ENCODE data around the gene XPNPEP1. TPM values are rescaled to one million over a fixed set of nuclear protein-coding genes. Genes with fewer than 3 reads are reported as not detected.

XPNPEP1 gene
- total and polyA plus RNA-seq, 3 experiments from 2014 or later, result 29.7 to 56.1 (median 50.2) TPM

DNA sequence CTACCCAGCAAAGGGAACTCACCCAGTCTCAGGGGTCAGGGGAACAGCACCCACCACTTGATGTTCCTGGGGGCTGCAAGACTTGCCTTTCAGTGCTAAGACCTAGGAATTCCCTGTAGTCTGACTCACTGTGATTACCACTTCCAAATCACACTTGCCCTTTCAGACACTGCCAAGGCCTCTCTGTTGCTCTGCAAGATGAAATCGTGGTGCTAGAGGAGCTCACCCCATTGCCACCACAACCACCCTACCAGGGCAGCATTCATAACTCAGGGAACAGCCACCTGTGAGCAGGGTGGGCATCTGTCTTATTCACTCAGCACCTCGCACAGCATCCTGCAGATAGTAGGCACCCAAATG lies 36.5 kb downstream of the XPNPEP1 start:
- no peak overlapping the region for H3K4me3 Mint-ChIP-seq
- H3K27ac ChIP-seq (ENCODE audit: low read depth, low read length), result no peak overlapping the region
- peaks cover 42% of the 10 kb centered on the region for H3K36me3 ChIP-seq (ENCODE audit: insufficient read depth, low read length)
- H3K4me3 ChIP-seq (ENCODE audit: low read length), result no peak overlapping the region
- ChIA-PET CTCF (interaction anchor here (1.0 kb wide), 1 partner anchor 10 kb away, joined by 3 read pairs; no protein-coding TSS in a partner anchor), POLR2A (no interaction called here)
- H3K4me1 ChIP-seq (ENCODE audit: insufficient read depth, low read length), result no peaks in the 10 kb centered on the region
- H3K27me3 ChIP-seq (ENCODE audit: insufficient read depth, low read length, poor library complexity, severe bottlenecking), result no peaks in the 10 kb centered on the region
- peaks cover 18 to 31% (median 29%) of the 10 kb centered on the region in 3 donors for H3K4me1 Mint-ChIP-seq
- DNase-seq, result no peak
- no peaks in the 10 kb centered on the region for H3K9me3 Mint-ChIP-seq
- no peaks in the 10 kb centered on the region for H3K9me3 ChIP-seq (ENCODE audit: low read length)
- peak overlapping the region in 5 of 8 donors; percentile 42 to 72 (median 55) for H3K27ac Mint-ChIP-seq
- peaks cover 0 to 93% (median 26%) of the 10 kb centered on the region in 3 donors for H3K36me3 Mint-ChIP-seq
- no peaks in the 10 kb centered on the region for H3K27me3 Mint-ChIP-seq

DNA sequence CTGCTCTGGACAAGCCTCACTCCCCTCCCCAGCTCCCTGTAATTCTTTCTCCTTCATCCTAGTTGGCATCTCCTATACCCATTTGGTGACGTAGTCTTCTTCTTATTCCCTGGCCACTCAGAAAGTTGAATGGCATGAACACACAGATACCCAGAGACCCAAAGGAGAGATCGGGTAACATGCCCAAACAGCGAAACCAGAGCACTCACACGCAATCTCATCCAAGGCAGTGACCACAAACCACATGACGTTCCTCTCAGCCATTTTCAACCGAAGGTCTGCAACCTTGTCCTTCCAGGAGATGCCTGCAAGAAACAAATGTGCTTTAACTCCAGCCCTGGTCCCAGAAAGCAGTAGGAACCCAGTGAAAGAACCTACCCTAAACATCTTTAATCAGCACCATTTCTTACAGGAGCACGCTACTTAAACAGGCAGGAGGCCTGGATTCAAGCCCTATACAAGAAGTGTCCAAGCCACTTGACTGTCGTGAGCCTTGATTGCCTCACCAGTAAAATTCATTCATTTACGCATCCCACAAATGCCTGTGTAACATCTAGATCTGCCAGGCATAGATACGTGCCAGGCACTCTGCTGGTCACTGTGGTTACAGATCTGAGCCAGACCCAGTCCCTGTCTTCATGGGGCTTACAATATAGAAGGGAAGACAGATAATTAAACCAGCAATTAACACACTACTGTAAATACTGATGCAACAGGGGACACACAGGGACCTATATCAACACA lies 37.1 kb downstream of the XPNPEP1 start:
- Histone ChIP-seq H3K36me3 (ENCODE audit: insufficient read depth, low read length) (peaks cover 42% of the 10 kb centered on the region), H3K4me1 (ENCODE audit: insufficient read depth, low read length) (no peaks in the 10 kb centered on the region), H3K9me3 (ENCODE audit: low read length) (no peaks in the 10 kb centered on the region), H3K27me3 (ENCODE audit: insufficient read depth, low read length, poor library complexity, severe bottlenecking) (no peaks in the 10 kb centered on the region), H3K27ac (ENCODE audit: low read depth, low read length) (no peak overlapping the region), H3K4me3 (ENCODE audit: low read length) (no peak overlapping the region)
- Mint-ChIP-seq H3K9me3 (no peaks in the 10 kb centered on the region), H3K36me3 (peaks cover 0 to 93% (median 22%) of the 10 kb centered on the region in 3 donors), H3K27me3 (no peaks in the 10 kb centered on the region), H3K4me1 (peaks cover 16 to 29% (median 25%) of the 10 kb centered on the region in 3 donors), H3K27ac (peak overlapping the region in 6 of 8 donors; percentile 18 to 83 (median 58)), H3K4me3 (no peak overlapping the region)
- no peak for DNase-seq
- CTCF ChIA-PET, result interaction anchor here (1.0 kb wide), 1 partner anchor 10 kb away, joined by 3 read pairs; no protein-coding TSS in a partner anchor
- POLR2A ChIA-PET, result no interaction called here

- CTCF ChIA-PET, result interaction anchor here (0.6 to 2.5 kb wide), 53 partner anchors 8 to 660 kb away, joined by 3 to 22 read pairs (median 4); partner anchors contain the start of gene ADD3
- Mint-ChIP-seq H3K36me3 (peaks cover 5 to 90% (median 22%) of the 10 kb centered on the region in 3 donors), H3K9me3 (no peaks in the 10 kb centered on the region), H3K4me1 (peaks cover 7 to 14% (median 13%) of the 10 kb centered on the region in 3 donors), H3K27me3 (no peaks in the 10 kb centered on the region), H3K27ac (peak overlapping the region in 5 of 8 donors; percentile 3 to 63 (median 26)), H3K4me3 (no peak overlapping the region)
- no peaks in the 10 kb centered on the region for H3K27me3 ChIP-seq (ENCODE audit: insufficient read depth, low read length, poor library complexity, severe bottlenecking)
- no peak overlapping the region for H3K4me3 ChIP-seq (ENCODE audit: low read length)
- no peaks in the 10 kb centered on the region for H3K4me1 ChIP-seq (ENCODE audit: insufficient read depth, low read length)
- H3K36me3 ChIP-seq (ENCODE audit: insufficient read depth, low read length), result peaks cover 36% of the 10 kb centered on the region
- POLR2A ChIA-PET, result interaction anchor here (1.2 kb wide), 1 partner anchor 124 kb away, joined by 4 read pairs; the partner anchor contains the start of gene ADD3
- H3K9me3 ChIP-seq (ENCODE audit: low read length), result no peaks in the 10 kb centered on the region
- DNase-seq, result peak; percentile 38 to 68 (median 50)
- H3K27ac ChIP-seq (ENCODE audit: low read depth, low read length), result no peak overlapping the region
Measured at GRCh38 chr10:109883859-109884771, 39.2 kb downstream of the XPNPEP1 start.

GRCh38 chr10:109882251-109883057 lies 40.9 kb downstream of the XPNPEP1 start:
- no peaks in the 10 kb centered on the region for H3K27me3 ChIP-seq (ENCODE audit: insufficient read depth, low read length, poor library complexity, severe bottlenecking)
- H3K4me3 Mint-ChIP-seq, result no peak overlapping the region
- H3K9me3 Mint-ChIP-seq, result no peaks in the 10 kb centered on the region
- H3K9me3 ChIP-seq (ENCODE audit: low read length), result no peaks in the 10 kb centered on the region
- H3K4me1 Mint-ChIP-seq, result peaks cover 7 to 14% (median 13%) of the 10 kb centered on the region in 3 donors
- peak overlapping the region in 3 of 8 donors; percentile 54 to 86 (median 66) for H3K27ac Mint-ChIP-seq
- H3K4me1 ChIP-seq (ENCODE audit: insufficient read depth, low read length), result no peaks in the 10 kb centered on the region
- H3K27ac ChIP-seq (ENCODE audit: low read depth, low read length), result no peak overlapping the region
- peaks cover 5 to 85% (median 22%) of the 10 kb centered on the region in 3 donors for H3K36me3 Mint-ChIP-seq
- H3K36me3 ChIP-seq (ENCODE audit: insufficient read depth, low read length), result peaks cover 36% of the 10 kb centered on the region
- H3K4me3 ChIP-seq (ENCODE audit: low read length), result no peak overlapping the region
- DNase-seq, result no peak
- ChIA-PET CTCF (interaction anchor here (1.0 to 2.5 kb wide), 4 partner anchors 10 to 255 kb away, joined by 3 to 8 read pairs (median 4); no protein-coding TSS in a partner anchor), POLR2A (no interaction called here)
- no peaks in the 10 kb centered on the region for H3K27me3 Mint-ChIP-seq

DNA sequence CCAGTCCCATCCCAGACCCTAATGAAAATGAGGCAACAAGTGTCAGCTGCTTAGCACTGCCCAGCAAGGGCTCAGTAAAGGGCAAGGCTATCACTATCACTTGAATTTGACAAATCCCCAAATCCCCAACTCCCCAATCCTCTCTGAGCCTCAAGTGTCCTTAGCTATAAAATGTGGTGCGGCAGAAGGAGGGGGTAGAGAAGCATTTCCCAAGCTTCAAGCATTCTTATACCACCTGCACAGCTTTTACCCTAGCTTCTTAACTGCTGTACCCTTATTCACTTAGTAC lies 41.6 kb downstream of the XPNPEP1 start:
- H3K36me3 Mint-ChIP-seq, result peaks cover 5 to 85% (median 19%) of the 10 kb centered on the region in 3 donors

GRCh38 chr10:109880886-109881768 lies 42.2 kb downstream of the XPNPEP1 start:
- no peak for DNase-seq
- Histone ChIP-seq H3K36me3 (ENCODE audit: insufficient read depth, low read length) (peaks cover 48% of the 10 kb centered on the region), H3K27ac (ENCODE audit: low read depth, low read length) (no peak overlapping the region), H3K4me3 (ENCODE audit: low read length) (no peak overlapping the region), H3K27me3 (ENCODE audit: insufficient read depth, low read length, poor library complexity, severe bottlenecking) (no peaks in the 10 kb centered on the region), H3K4me1 (ENCODE audit: insufficient read depth, low read length) (no peaks in the 10 kb centered on the region), H3K9me3 (ENCODE audit: low read length) (no peaks in the 10 kb centered on the region)
- peaks cover 5 to 10% (median 7%) of the 10 kb centered on the region in 3 donors for H3K4me1 Mint-ChIP-seq
- H3K27me3 Mint-ChIP-seq, result no peaks in the 10 kb centered on the region
- peak overlapping the region in 3 of 8 donors; percentile 37 to 70 (median 65) for H3K27ac Mint-ChIP-seq
- peaks cover 5 to 85% (median 24%) of the 10 kb centered on the region in 3 donors for H3K36me3 Mint-ChIP-seq
- POLR2A ChIA-PET, result no interaction called here
- CTCF ChIA-PET, result interaction anchor here (0.9 to 1.0 kb wide), 2 partner anchors 29 to 76 kb away, joined by 3 read pairs; no protein-coding TSS in a partner anchor
- no peaks in the 10 kb centered on the region for H3K9me3 Mint-ChIP-seq
- H3K4me3 Mint-ChIP-seq, result no peak overlapping the region

More for the DNA sequence above, 41.6 kb downstream of the XPNPEP1 start:
- H3K9me3 ChIP-seq (ENCODE audit: low read length), result no peaks in the 10 kb centered on the region
- no peaks in the 10 kb centered on the region for H3K27me3 Mint-ChIP-seq
- no peaks in the 10 kb centered on the region for H3K27me3 ChIP-seq (ENCODE audit: insufficient read depth, low read length, poor library complexity, severe bottlenecking)
- no peak overlapping the region for H3K27ac ChIP-seq (ENCODE audit: low read depth, low read length)
- H3K4me1 ChIP-seq (ENCODE audit: insufficient read depth, low read length), result no peaks in the 10 kb centered on the region
- no peak overlapping the region for H3K4me3 Mint-ChIP-seq
- H3K9me3 Mint-ChIP-seq, result no peaks in the 10 kb centered on the region
- H3K36me3 ChIP-seq (ENCODE audit: insufficient read depth, low read length), result peaks cover 42% of the 10 kb centered on the region
- H3K27ac Mint-ChIP-seq, result no peak overlapping the region
- peaks cover 7 to 14% (median 11%) of the 10 kb centered on the region in 3 donors for H3K4me1 Mint-ChIP-seq
- CTCF ChIA-PET, result interaction anchor here (0.9 to 1.3 kb wide), 3 partner anchors 9 to 75 kb away, joined by 3 to 4 read pairs (median 3); no protein-coding TSS in a partner anchor
- POLR2A ChIA-PET, result no interaction called here
- H3K4me3 ChIP-seq (ENCODE audit: low read length), result no peak overlapping the region
- no peak for DNase-seq

- POLR2A ChIA-PET, result no interaction called here
- Histone ChIP-seq H3K36me3 (ENCODE audit: insufficient read depth, low read length) (peaks cover 46% of the 10 kb centered on the region), H3K27me3 (ENCODE audit: insufficient read depth, low read length, poor library complexity, severe bottlenecking) (no peaks in the 10 kb centered on the region), H3K9me3 (ENCODE audit: low read length) (no peaks in the 10 kb centered on the region), H3K4me1 (ENCODE audit: insufficient read depth, low read length) (no peaks in the 10 kb centered on the region), H3K4me3 (ENCODE audit: low read length) (no peak overlapping the region), H3K27ac (ENCODE audit: low read depth, low read length) (no peak overlapping the region)
- peak overlapping the region in 1 of 8 donors; percentile 17 for H3K27ac Mint-ChIP-seq
- peaks cover 5 to 85% (median 24%) of the 10 kb centered on the region in 3 donors for H3K36me3 Mint-ChIP-seq
- DNase-seq, result no peak
- no peaks in the 10 kb centered on the region for H3K27me3 Mint-ChIP-seq
- H3K4me3 Mint-ChIP-seq, result no peak overlapping the region
- H3K4me1 Mint-ChIP-seq, result no peaks in the 10 kb centered on the region
- no peaks in the 10 kb centered on the region for H3K9me3 Mint-ChIP-seq
- CTCF ChIA-PET, result no interaction called here
Measured at GRCh38 chr10:109877546-109877945, 45.8 kb downstream of the XPNPEP1 start.

Measured in CD8-positive, alpha-beta memory T cell (primary cell).